Neural cell (in vitro differentiated cells): Measurements from ENCODE around the gene ARHGEF17. TPM values are rescaled to one million over a fixed set of nuclear protein-coding genes. Genes with fewer than 3 reads are reported as not detected.
A peak's percentile ranks its signal among the peaks of the same experiment; 100 is the strongest.

ENCODE experiments used
- H2AFZ ChIP-seq: fragments of 200-600, 300-800 bp; sonication (generic), shearing (Covaris generic); 2 replicates; pipeline ENCODE4 v1.6.0; 2014; ENCODE audit warnings: low read depth, mild to moderate bottlenecking, antibody characterized with exemption, low read length, moderate library complexity
- H3F3A ChIP-seq: fragments of 200-600 bp; shearing (Covaris generic); 2 replicates; pipeline ENCODE4 v1.6.1; 2016; ENCODE audit warnings: mild to moderate bottlenecking, moderate library complexity, mixed read lengths, antibody characterized with exemption, low read length; ENCODE audit not compliant: insufficient read depth, poor library complexity, severe bottlenecking
- H3K27ac ChIP-seq: fragments of 200-600, 300-800 bp; sonication (generic), shearing (Covaris generic); 2 replicates; pipeline ENCODE4 v1.5.1; 2014; ENCODE audit warnings: mild to moderate bottlenecking, low read length, moderate library complexity
- H3K27me3 ChIP-seq: fragments of 300-800, 200-600 bp; sonication (generic), shearing (Covaris generic); 2 replicates; pipeline ENCODE4 v1.6.0; 2014; ENCODE audit warnings: mild to moderate bottlenecking, low read depth, low read length, moderate library complexity; ENCODE audit not compliant: insufficient read depth
- H3K36me3 ChIP-seq: fragments of 300-800, 200-600 bp; sonication (generic), shearing (Covaris generic); 2 replicates; pipeline ENCODE4 v1.5.1; 2014; ENCODE audit warnings: mild to moderate bottlenecking, antibody characterized with exemption, low read length, moderate library complexity; ENCODE audit not compliant: insufficient read depth
- H3K4me2 ChIP-seq: fragments of 300-800, 200-600 bp; sonication (generic), shearing (Covaris generic); 2 replicates; pipeline ENCODE4 v1.6.0; 2014; ENCODE audit warnings: mild to moderate bottlenecking, low read length
- H3K4me3 ChIP-seq: fragments of 300-800, 200-600 bp; sonication (generic), shearing (Covaris generic); 2 replicates; pipeline ENCODE4 v1.5.1; 2014; ENCODE audit warnings: mild to moderate bottlenecking, low read length, moderate library complexity
- H3K79me2 ChIP-seq: fragments of 200-600 bp; shearing (Covaris generic); replicated peaks from 2 replicates; pipeline ENCODE4 v1.6.0; 2014; ENCODE audit warnings: mild to moderate bottlenecking, low read length, moderate library complexity; ENCODE audit not compliant: insufficient read depth
- H3K9ac ChIP-seq: fragments of 300-800, 200-600 bp; sonication (generic), shearing (Covaris generic); 2 replicates; pipeline ENCODE4 v1.6.1; 2016; ENCODE audit warnings: mild to moderate bottlenecking, low read length, mixed read lengths
- H3K9me2 ChIP-seq: fragments of 200-600 bp; shearing (Covaris generic); 2 replicates; pipeline ENCODE4 v1.6.1; 2016; ENCODE audit warnings: mild to moderate bottlenecking, low read length, mixed read lengths; ENCODE audit not compliant: insufficient read depth
- H3K9me3 ChIP-seq: fragments of 200-600, 300-800 bp; sonication (generic), shearing (Covaris generic); 2 replicates; pipeline ENCODE4 v1.6.1; 2016; ENCODE audit warnings: mild to moderate bottlenecking, mixed run types, low read length, moderate library complexity, mixed read lengths
- H4K20me1 ChIP-seq: fragments of 200-600 bp; shearing (Covaris generic); 2 replicates; pipeline ENCODE4 v1.6.1; 2016; ENCODE audit warnings: mild to moderate bottlenecking, mixed run types; ENCODE audit not compliant: insufficient read depth
- CTCF ChIP-seq: fragments of 450-650 bp; IDR thresholded peaks from 2 replicates; pipeline ENCODE4 v1.5.1; 2014; ENCODE audit warnings: antibody characterized with exemption, mild to moderate bottlenecking, moderate library complexity; ENCODE audit not compliant: poor library complexity, severe bottlenecking
- EP300 ChIP-seq: fragments of 450-650 bp; conservative IDR thresholded peaks from 2 replicates; pipeline ENCODE4 v1.6.1; 2014; ENCODE audit warnings: antibody characterized with exemption, mild to moderate bottlenecking, moderate library complexity; ENCODE audit not compliant: poor library complexity, severe bottlenecking
- EZH2 ChIP-seq: fragments of 200-600, 300-800 bp; shearing (Covaris generic), sonication (generic); IDR thresholded peaks from 2 replicates; pipeline ENCODE4 v1.6.1; 2014; ENCODE audit warnings: antibody characterized with exemption, low read length, borderline replicate concordance, mild to moderate bottlenecking; ENCODE audit not compliant: insufficient read depth, poor library complexity, severe bottlenecking
- MXI1 ChIP-seq: fragments of 450-650 bp; conservative IDR thresholded peaks from 2 replicates; pipeline ENCODE4 v1.6.1; 2014; ENCODE audit warnings: antibody characterized with exemption, mild to moderate bottlenecking; ENCODE audit not compliant: poor library complexity, severe bottlenecking
- POLR2AphosphoS5 ChIP-seq: IDR thresholded peaks from 2 replicates; pipeline ENCODE4 v1.6.1; 2012
- RAD21 ChIP-seq: fragments of 450-650 bp; conservative IDR thresholded peaks from 2 replicates; pipeline ENCODE4 v1.6.1; 2014; ENCODE audit warnings: antibody characterized with exemption, mild to moderate bottlenecking, moderate library complexity
- REST ChIP-seq: IDR thresholded peaks from 2 replicates; pipeline ENCODE4 v1.6.1; 2012; ENCODE audit warnings: borderline replicate concordance
- SMC3 ChIP-seq: fragments of 450-650 bp; conservative IDR thresholded peaks from 2 replicates; pipeline ENCODE4 v1.6.1; 2014; ENCODE audit warnings: antibody characterized with exemption, mild to moderate bottlenecking, moderate library complexity; ENCODE audit not compliant: poor library complexity
- TAF1 ChIP-seq: IDR thresholded peaks from 2 replicates; pipeline ENCODE4 v1.6.1; 2012; ENCODE audit warnings: low read depth
- polyA plus RNA-seq: library from polyadenylated mRNA; depleted of rRNA; stranded (reverse); fragments of >200 nt; gene quantifications from 2 replicates; pipeline ENCODE4 v1.2.3, GENCODE V29; 2014

The ARHGEF17 gene
- polyA plus RNA-seq, 1 donor from 2014 or later: 7.9 TPM

- Histone ChIP-seq H3K36me3 (no peaks in the 10 kb centered on the region), H3K9ac (no peak overlapping the region), H3K27ac (no peak overlapping the region), H3K9me2 (no peaks in the 10 kb centered on the region), H3K4me2 (no peak overlapping the region), H4K20me1 (no peaks in the 10 kb centered on the region), H3K9me3 (no peaks in the 10 kb centered on the region), H3K79me2 (no peaks in the 10 kb centered on the region), H3K4me3 (no peak overlapping the region), H3F3A (no peaks in the 10 kb centered on the region), H2AFZ (no peak overlapping the region), H3K27me3 (no peaks in the 10 kb centered on the region)
- TF ChIP-seq CTCF (peak; percentile 95), SMC3 (peak; percentile 88), MXI1 (no peak), RAD21 (peak; percentile 84)
These were observed 43.0 kb downstream of the ARHGEF17 start for GRCh38 chr11:73350908-73351636.

- Histone ChIP-seq H3K27me3 (no peaks in the 10 kb centered on the region), H3K27ac (no peak overlapping the region), H3F3A (no peaks in the 10 kb centered on the region), H3K4me3 (no peak overlapping the region), H3K9me2 (no peaks in the 10 kb centered on the region), H3K79me2 (no peaks in the 10 kb centered on the region), H3K36me3 (no peaks in the 10 kb centered on the region), H4K20me1 (no peaks in the 10 kb centered on the region), H2AFZ (no peak overlapping the region), H3K9ac (no peak overlapping the region), H3K9me3 (no peaks in the 10 kb centered on the region), H3K4me2 (no peak overlapping the region)
- no peak for TF ChIP-seq EP300
- TF ChIP-seq SMC3: no peak
- no peak for TF ChIP-seq RAD21
- no peak for TF ChIP-seq CTCF
- no peak for TF ChIP-seq MXI1
- TF ChIP-seq TAF1: no peak
- no peak for TF ChIP-seq POLR2AphosphoS5
- TF ChIP-seq REST: no peak
- no peak for TF ChIP-seq EZH2
These were observed 45.3 kb downstream of the ARHGEF17 start for GRCh38 chr11:73353422-73353821.
